Ectodermal cell (in vitro differentiated cells): ENCODE measurements around the gene ARHGAP44. TPM values are rescaled to one million over a fixed set of nuclear protein-coding genes. Genes with fewer than 3 reads are reported as not detected.

ENCODE experiments used
- H3K27ac ChIP-seq: 2 replicates; pipeline ENCODE4 v1.7.0; 2013; ENCODE audit warnings: mild to moderate bottlenecking, low read depth, low read length; ENCODE audit not compliant: insufficient read depth, poor library complexity, severe bottlenecking
- H3K27me3 ChIP-seq: 2 replicates; pipeline ENCODE4 v1.7.0; 2013; ENCODE audit warnings: mild to moderate bottlenecking, low read length; ENCODE audit not compliant: insufficient read depth, control insufficient read depth, poor library complexity, severe bottlenecking
- H3K36me3 ChIP-seq: one replicate; pipeline ENCODE4 v1.7.0; 2013; ENCODE audit warnings: low read length; ENCODE audit not compliant: control insufficient read depth, insufficient read depth
- H3K4me1 ChIP-seq: one replicate; pipeline ENCODE4 v1.7.0; 2013; ENCODE audit warnings: low read length; ENCODE audit not compliant: control insufficient read depth, insufficient read depth
- H3K4me3 ChIP-seq: 2 replicates; pipeline ENCODE4 v1.7.0; 2013; ENCODE audit warnings: low read depth, low read length, control low read depth; ENCODE audit not compliant: insufficient read depth
- H3K9me3 ChIP-seq: 2 replicates; pipeline ENCODE4 v1.7.0; 2013; ENCODE audit warnings: mild to moderate bottlenecking, low read length, moderate library complexity; ENCODE audit not compliant: control insufficient read depth
- WGBS, 2 experiments: methylation state at CpG; one replicate each; pipeline ENCODE4 v1.1.7; 2013; ENCODE audit warnings: missing lambda C conversion rate in 2 of 2; 5-methylcytosine and 5-hydroxymethylcytosine counted together
- polyA plus RNA-seq, 4 experiments: library from polyadenylated mRNA; stranded (reverse); fragments of 50-300 nt; gene quantifications; one replicate each; pipeline ENCODE4 v1.2.3, GENCODE V29; 2013

ARHGAP44 gene, protein sequence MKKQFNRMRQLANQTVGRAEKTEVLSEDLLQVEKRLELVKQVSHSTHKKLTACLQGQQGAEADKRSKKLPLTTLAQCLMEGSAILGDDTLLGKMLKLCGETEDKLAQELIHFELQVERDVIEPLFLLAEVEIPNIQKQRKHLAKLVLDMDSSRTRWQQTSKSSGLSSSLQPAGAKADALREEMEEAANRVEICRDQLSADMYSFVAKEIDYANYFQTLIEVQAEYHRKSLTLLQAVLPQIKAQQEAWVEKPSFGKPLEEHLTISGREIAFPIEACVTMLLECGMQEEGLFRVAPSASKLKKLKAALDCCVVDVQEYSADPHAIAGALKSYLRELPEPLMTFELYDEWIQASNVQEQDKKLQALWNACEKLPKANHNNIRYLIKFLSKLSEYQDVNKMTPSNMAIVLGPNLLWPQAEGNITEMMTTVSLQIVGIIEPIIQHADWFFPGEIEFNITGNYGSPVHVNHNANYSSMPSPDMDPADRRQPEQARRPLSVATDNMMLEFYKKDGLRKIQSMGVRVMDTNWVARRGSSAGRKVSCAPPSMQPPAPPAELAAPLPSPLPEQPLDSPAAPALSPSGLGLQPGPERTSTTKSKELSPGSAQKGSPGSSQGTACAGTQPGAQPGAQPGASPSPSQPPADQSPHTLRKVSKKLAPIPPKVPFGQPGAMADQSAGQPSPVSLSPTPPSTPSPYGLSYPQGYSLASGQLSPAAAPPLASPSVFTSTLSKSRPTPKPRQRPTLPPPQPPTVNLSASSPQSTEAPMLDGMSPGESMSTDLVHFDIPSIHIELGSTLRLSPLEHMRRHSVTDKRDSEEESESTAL
- polyA plus RNA-seq (2013, experiment 1 of 4): 8.8 TPM
- polyA plus RNA-seq (2013, experiment 2 of 4): 10.8 TPM
- 8.8 TPM for polyA plus RNA-seq (2013, experiment 3 of 4)
- polyA plus RNA-seq (2013, experiment 4 of 4): 8.1 TPM

DNA sequence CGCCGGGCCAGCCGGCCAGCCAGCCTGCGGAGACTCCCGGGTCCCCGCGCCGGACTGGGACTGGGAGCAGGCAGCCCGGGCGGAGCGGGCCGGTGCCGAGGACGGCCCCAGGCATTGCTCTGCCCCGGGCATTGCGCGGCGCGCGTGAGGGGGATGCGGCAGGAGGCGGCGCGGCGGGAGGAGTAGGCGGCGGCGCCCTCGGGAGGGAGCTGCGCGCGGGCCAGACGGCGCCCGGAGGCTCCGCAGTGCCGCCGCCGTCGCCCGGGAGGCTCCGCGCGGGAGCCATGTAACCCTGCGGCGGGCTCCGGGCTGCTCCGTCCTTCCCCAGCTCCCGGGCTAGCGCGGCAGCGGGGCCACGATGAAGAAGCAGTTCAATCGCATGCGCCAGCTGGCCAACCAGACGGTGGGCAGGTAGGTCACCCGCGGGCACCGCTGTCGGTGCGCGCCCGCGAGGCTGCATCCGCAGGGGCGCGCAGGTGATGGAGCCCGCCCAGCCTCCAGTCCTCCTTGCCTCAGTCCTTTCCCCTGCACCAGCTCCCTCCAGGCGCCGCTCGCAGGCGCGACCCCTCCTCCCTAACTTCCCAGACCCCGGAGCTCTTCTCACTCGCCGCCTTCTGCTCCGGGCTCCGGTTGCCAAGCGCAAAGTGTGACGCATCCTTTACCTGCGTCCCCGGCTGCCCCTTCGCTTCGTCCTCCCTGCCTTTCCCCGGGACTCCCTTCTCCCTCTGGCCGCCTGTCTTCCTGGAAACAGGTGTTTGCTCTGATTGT, at the start of gene ARHGAP44:
ARHGAP44 (plus strand) TSS at position 18 of the 768 bp plus-strand sequence; CDS start at position 359, 341 bp downstream.
- no peaks in the 10 kb centered on the region for H3K9me3 ChIP-seq
- peaks cover 17% of the 10 kb centered on the region for H3K27me3 ChIP-seq
- no peaks in the 10 kb centered on the region for H3K4me1 ChIP-seq
- H3K4me3 ChIP-seq: peak within 1 kb of the TSS; percentile 74
- H3K27ac ChIP-seq: no peak within 1 kb of the TSS
- no peaks in the 10 kb centered on the region for H3K36me3 ChIP-seq
- WGBS, 2 experiments: 0% methylated on average over 86 of the region's 86 CpGs

DNA sequence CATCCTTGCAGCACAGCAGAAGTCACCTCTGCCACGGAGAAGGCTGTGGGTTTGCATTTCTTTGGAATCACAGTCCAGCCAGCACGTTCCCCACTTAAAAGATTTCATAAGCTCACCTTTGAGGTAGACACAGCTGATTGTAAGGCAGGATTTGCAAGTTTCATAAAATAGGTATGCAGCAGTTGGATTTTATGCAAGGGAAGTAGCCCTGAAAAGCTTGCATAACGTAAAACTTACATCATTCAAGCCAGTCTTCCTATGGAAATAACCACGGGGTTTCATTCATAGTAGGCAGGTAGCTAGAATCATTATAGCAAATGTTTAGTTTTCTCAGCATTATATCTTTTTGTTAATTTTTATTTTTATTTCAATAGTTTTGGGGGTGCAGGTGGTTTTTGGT, 49.8 kb upstream of the ARHGAP44 start:
- 84 to 92% methylated on average over 4 of the region's 4 CpGs for WGBS, 2 experiments
- H3K9me3 ChIP-seq: no peaks in the 10 kb centered on the region
- H3K27me3 ChIP-seq: no peaks in the 10 kb centered on the region
- no peak overlapping the region for H3K27ac ChIP-seq
- H3K36me3 ChIP-seq: no peaks in the 10 kb centered on the region
- no peaks in the 10 kb centered on the region for H3K4me1 ChIP-seq
- H3K4me3 ChIP-seq: no peak overlapping the region

DNA sequence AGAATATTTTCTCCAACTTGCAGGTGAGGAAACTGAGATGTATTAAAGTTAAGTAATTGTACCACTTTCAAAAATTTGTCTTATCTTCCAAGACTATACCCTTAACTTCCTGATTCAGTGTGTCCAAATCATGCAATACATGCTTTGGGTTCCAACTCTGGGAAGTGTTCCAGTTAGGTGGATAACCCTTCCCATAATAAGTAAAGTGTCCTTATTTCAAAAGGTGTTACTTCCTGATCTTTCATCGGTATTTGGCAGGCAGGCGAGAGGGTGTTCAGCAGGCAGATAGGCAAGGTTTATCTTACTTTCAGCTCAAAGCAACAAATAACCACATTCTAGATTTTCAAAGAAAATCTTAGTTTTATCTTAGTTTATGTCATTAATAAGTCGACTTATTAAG, 46.3 kb upstream of the ARHGAP44 start:
- Histone ChIP-seq H3K36me3 (no peaks in the 10 kb centered on the region), H3K27me3 (no peaks in the 10 kb centered on the region), H3K27ac (no peak overlapping the region), H3K9me3 (no peaks in the 10 kb centered on the region), H3K4me3 (no peak overlapping the region), H3K4me1 (no peaks in the 10 kb centered on the region)
- 100% methylated on average over 2 of the region's 3 CpGs for WGBS, 2 experiments

- Histone ChIP-seq H3K36me3 (no peaks in the 10 kb centered on the region), H3K27me3 (no peaks in the 10 kb centered on the region)
Measured at GRCh38 chr17:12744298-12744697, 45.0 kb upstream of the ARHGAP44 start.

GRCh38 chr17:12744786-12745185, 44.5 kb upstream of the ARHGAP44 start:
- Histone ChIP-seq H3K4me1 (no peaks in the 10 kb centered on the region), H3K4me3 (no peak overlapping the region), H3K27me3 (no peaks in the 10 kb centered on the region), H3K27ac (no peak overlapping the region), H3K36me3 (no peaks in the 10 kb centered on the region), H3K9me3 (no peaks in the 10 kb centered on the region)
- 94 to 97% methylated on average over 1 of the region's 1 CpG for WGBS, 2 experiments

More at GRCh38 chr17:12744298-12744697, 45.0 kb upstream of the ARHGAP44 start:
- Histone ChIP-seq H3K4me3 (no peak overlapping the region), H3K4me1 (no peaks in the 10 kb centered on the region), H3K9me3 (no peaks in the 10 kb centered on the region), H3K27ac (no peak overlapping the region)
- 88 to 89% methylated on average over 5 of the region's 5 CpGs for WGBS, 2 experiments

GRCh38 chr17:12745486-12745885, 43.8 kb upstream of the ARHGAP44 start:
- no peaks in the 10 kb centered on the region for H3K27me3 ChIP-seq
- no peaks in the 10 kb centered on the region for H3K36me3 ChIP-seq
- WGBS, 2 experiments: 84 to 90% methylated on average over 7 of the region's 7 CpGs
- H3K27ac ChIP-seq: no peak overlapping the region
- no peaks in the 10 kb centered on the region for H3K4me1 ChIP-seq
- H3K4me3 ChIP-seq: no peak overlapping the region
- H3K9me3 ChIP-seq: no peaks in the 10 kb centered on the region

DNA sequence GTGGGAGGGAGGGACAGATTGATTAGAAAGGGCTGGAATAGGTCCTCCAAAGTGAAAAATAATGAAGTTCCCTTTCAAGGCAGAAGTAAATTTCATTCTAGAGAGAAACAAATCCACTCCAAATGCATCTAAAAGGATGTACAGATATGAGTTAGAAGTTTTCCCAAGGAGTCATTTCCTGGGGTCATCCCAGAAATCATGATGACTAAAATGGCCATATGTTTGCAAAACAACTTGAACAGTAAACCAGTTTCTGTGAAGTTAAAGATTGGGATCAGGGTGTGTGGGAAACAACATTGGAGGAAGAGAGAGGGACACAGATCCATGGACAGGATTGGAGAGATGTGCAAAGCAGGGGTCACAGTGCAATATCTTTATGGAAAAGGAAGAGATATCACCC, 32.5 kb upstream of the ARHGAP44 start:
- H3K27ac ChIP-seq: no peak overlapping the region
- no peaks in the 10 kb centered on the region for H3K9me3 ChIP-seq
- H3K4me1 ChIP-seq: no peaks in the 10 kb centered on the region
- H3K36me3 ChIP-seq: no peaks in the 10 kb centered on the region
- no peaks in the 10 kb centered on the region for H3K27me3 ChIP-seq
- H3K4me3 ChIP-seq: no peak overlapping the region

- Histone ChIP-seq H3K4me3 (no peak overlapping the region), H3K9me3 (no peaks in the 10 kb centered on the region), H3K36me3 (no peaks in the 10 kb centered on the region), H3K27me3 (no peaks in the 10 kb centered on the region), H3K4me1 (no peaks in the 10 kb centered on the region), H3K27ac (no peak overlapping the region)
- 92 to 94% methylated on average over 1 to 2 of the region's 2 CpGs for WGBS, 2 experiments
Measured at GRCh38 chr17:12759090-12759489, 30.2 kb upstream of the ARHGAP44 start.

DNA sequence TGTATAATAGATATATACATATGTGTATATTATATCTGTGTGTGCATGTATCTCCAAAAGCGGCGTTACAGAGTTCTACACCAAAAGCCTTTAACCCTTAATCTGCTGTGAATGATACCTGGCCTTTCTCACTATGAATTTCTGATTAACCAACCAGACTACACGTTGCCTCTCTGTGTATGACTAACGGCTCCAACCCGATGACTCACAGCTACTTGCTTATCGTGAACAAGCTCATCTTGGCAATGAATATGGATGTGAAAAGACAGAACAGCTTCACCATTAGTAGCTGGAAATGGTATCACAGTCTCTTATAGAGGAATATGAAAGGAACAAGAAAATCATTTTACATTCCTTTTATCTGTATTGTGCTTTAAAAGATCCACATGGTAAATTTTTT, 23.8 kb upstream of the ARHGAP44 start:
- H3K4me1 ChIP-seq: no peaks in the 10 kb centered on the region
- H3K36me3 ChIP-seq: no peaks in the 10 kb centered on the region
- H3K9me3 ChIP-seq: no peaks in the 10 kb centered on the region
- WGBS, 2 experiments: 88 to 92% methylated on average over 6 of the region's 6 CpGs
- H3K27ac ChIP-seq: no peak overlapping the region
- H3K4me3 ChIP-seq: no peak overlapping the region
- no peaks in the 10 kb centered on the region for H3K27me3 ChIP-seq
